Sigmoid colon (tissue), 7 donors: ENCODE measurements around the gene ANXA3. TPM values are rescaled to one million over a fixed set of nuclear protein-coding genes. Genes with fewer than 3 reads are reported as not detected.
"Not testable (repeated sequence)": the region's sequence is repeated elsewhere in the genome, so short reads cannot be mapped to it uniquely, and the experiment has no call there.

Experiments
- DNase-seq: peaks from one replicate; pipeline ENCODE4 v3.0.0-alpha.2; 2019
- H3K27ac ChIP-seq, 4 donors: fragments of 200-600 bp; sonication (generic); one replicate each; pipeline ENCODE4 v1.5.1; 2016 to 2019; ENCODE audit warnings: mild to moderate bottlenecking in 1 of 4
- H3K27me3 ChIP-seq, 3 donors: fragments of 200-600 bp; sonication (generic); one replicate each; pipeline ENCODE4 v1.5.1; 2019; ENCODE audit warnings: mild to moderate bottlenecking in 1 of 3
- H3K36me3 ChIP-seq, 4 donors: fragments of 200-600 bp; sonication (generic); one replicate each; pipeline ENCODE4 v1.5.1; 2016 to 2019
- H3K4me1 ChIP-seq, 4 donors: fragments of 200-600 bp; sonication (generic); one replicate each; pipeline ENCODE4 v1.5.1; 2017 to 2019
- H3K4me3 ChIP-seq, 4 donors: fragments of 200-600 bp; sonication (generic); one replicate each; pipeline ENCODE4 v1.5.1; 2017 to 2019; ENCODE audit warnings: mild to moderate bottlenecking in 2 of 4, moderate library complexity in 1 of 4
- H3K9me3 ChIP-seq, 4 donors: fragments of 200-600 bp in 3 of 4; sonication (generic) in 3 of 4; one replicate each; pipeline versions ENCODE4 v1.5.1 to v1.6.1; 2013 to 2019
- EP300 ChIP-seq, 4 donors: sonication (generic); formaldehyde crosslinking; IDR thresholded peaks; one replicate each; pipeline ENCODE4 v1.6.1; 2017; ENCODE audit warnings: antibody characterized with exemption in 4 of 4
- POLR2A ChIP-seq, 2 donors: fragments of 450-650 bp; IDR thresholded peaks; one replicate each; pipeline ENCODE4 v1.6.1; 2016; ENCODE audit warnings: antibody characterized with exemption in 2 of 2, mild to moderate bottlenecking in 2 of 2, moderate library complexity in 2 of 2
- POLR2AphosphoS5 ChIP-seq, 4 donors: sonication (generic); formaldehyde crosslinking; IDR thresholded peaks; one replicate each; pipeline ENCODE4 v1.6.1; 2017; ENCODE audit warnings: antibody characterized with exemption in 4 of 4
- WGBS, 2 donors: extraction: QIAGEN DNeasy Blood & Tissue Kit; methylation state at CpG; one replicate each; pipeline ENCODE4 v1.1.7; 2013; 5-methylcytosine and 5-hydroxymethylcytosine counted together
- intact Hi-C: fragments of 100-400 bp; cut with DNase I; formaldehyde crosslinking; loops from one replicate; pipeline ENCODE4 v1.15.1; 2023
- polyA plus RNA-seq, 3 donors: library from polyadenylated mRNA; stranded (reverse); fragments of 200-250 nt; gene quantifications; one replicate each; pipeline ENCODE4 v1.2.3, GENCODE V29; 2013
- total RNA-seq, 4 donors: library from RNA; depleted of rRNA; stranded (reverse); fragments of >200 nt; gene quantifications; one replicate each; pipeline ENCODE4 v1.1.0, GENCODE V29; 2016
- TF ChIP-seq, protein P1 (sequence below), 4 experiments: fragments of 450-650 bp in 3 of 4; fragments of 200-600 bp in 1 of 4; IDR thresholded peaks; one replicate each; pipeline ENCODE4 v1.5.1; 2016 to 2019; ENCODE audit warnings: antibody characterized with exemption in 4 of 4, mild to moderate bottlenecking in 3 of 4, moderate library complexity in 2 of 4
- donor health status: healthy with polysubstance abuse.
- donor health status: Bipolar disorder and iron deficiency.
- donor health status: healthy.

ANXA3 gene
- 10 to 100 TPM; 17.8 to 62.9 (median 34.3) TPM for total RNA-seq
- polyA plus RNA-seq = 100 to 1,000 TPM in 1 of 3 donors, 10 to 100 TPM in 2; 46.4 to 109 (median 48.0) TPM

DNA sequence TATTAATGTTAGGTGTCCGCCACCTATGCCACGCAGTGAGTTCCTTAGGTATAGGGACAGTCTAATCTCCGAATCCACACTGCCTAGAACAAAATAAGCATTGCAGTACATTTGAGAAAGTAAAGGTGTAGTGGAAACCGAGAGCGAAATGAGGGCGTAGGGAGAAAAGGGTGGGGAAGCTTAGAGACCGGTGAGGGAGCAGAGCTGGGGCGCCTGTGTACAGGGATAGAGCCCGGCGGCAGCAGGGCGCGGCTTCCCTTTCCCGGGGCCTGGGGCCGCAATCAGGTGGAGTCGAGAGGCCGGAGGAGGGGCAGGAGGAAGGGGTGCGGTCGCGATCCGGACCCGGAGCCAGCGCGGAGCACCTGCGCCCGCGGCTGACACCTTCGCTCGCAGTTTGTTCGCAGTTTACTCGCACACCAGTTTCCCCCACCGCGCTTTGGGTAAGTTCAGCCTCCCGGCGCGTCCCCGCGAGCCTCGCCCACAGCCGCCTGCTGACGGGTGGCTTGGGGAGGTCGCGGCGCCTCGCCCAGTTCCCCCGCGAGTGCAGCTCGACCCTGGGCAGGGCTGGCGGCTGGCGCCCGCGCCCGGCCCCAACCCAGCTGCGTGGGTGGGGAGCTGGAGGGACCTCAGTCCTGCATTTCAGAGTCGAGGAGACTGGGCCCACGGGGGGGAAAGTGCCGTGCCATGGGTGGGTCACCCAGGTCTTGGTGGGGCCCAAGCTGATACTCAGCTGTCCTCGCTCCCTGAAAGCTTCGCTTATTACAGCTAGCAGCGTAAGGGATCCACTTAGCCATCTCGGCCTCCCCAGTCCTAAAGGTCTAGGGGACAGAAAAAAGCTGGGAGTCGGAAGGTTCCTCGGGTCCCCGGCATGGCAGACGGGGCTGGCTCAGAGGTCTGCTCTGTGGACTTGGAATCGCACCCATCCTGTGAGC, at the start of gene ANXA3:
Gene ANXA3, plus strand, starts transcription at position 351 of the 932 bp plus-strand sequence. CDS start 2,704 bp downstream, outside the sequence.
- H3K4me3 ChIP-seq = peak within 1 kb of the TSS; percentile 27 to 68 (median 55)
- H3K27me3 ChIP-seq = no peaks in the 10 kb centered on the region
- WGBS, 2 donors = 2 to 7% methylated on average over 65 of the region's 65 CpGs
- H3K27ac ChIP-seq = peak within 1 kb of the TSS; percentile 60 to 86 (median 78)
- intact Hi-C loops = no loop called here
- no peak for DNase-seq
- H3K36me3 ChIP-seq = no peaks in the 10 kb centered on the region
- no peak for TF ChIP-seq POLR2A (IDR thresholded peaks at IDR 0.05)
- peak in 3 of 4 donors; percentile 21 to 37 (median 32) for TF ChIP-seq POLR2AphosphoS5 (IDR thresholded peaks at IDR 0.05)
- H3K9me3 ChIP-seq = no peaks in the 10 kb centered on the region
- peaks cover 0 to 27% (median 17%) of the 10 kb centered on the region in 4 donors for H3K4me1 ChIP-seq

DNA sequence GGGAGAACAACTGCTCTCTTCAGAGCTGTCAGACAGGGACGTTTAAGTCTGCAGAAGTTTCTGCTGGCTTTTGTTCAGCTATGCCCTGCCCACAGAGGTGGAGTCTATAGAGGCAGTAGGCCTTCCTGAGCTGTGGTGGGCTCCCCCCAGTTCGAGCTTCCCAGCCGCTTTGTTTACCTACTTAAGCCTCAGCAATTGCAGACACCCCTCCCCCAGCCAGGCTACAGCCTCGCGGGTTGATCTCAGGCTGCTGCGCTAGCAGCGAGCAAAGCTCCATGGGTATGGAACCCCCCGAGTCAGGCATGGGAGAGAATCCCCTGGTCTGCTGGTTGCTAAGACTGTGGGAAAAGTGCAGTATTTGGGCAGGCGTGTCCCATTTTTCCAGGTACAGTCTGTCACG, 45.3 kb upstream of the ANXA3 start:
- H3K27ac ChIP-seq, H3K9me3 ChIP-seq, H3K4me1 ChIP-seq, H3K27me3 ChIP-seq, H3K36me3 ChIP-seq, H3K4me3 ChIP-seq, DNase-seq, intact Hi-C loops: not testable (repeated sequence)
- 74 to 75% methylated on average over 10 of the region's 10 CpGs for WGBS, 2 donors

GRCh38 chr4:78509043-78509442, 42.5 kb upstream of the ANXA3 start:
- WGBS, 2 donors = 80 to 91% methylated on average over 2 of the region's 2 CpGs
- Histone ChIP-seq H3K36me3 (peaks cover 0 to 10% (median 0%) of the 10 kb centered on the region in 4 donors), H3K27me3 (no peaks in the 10 kb centered on the region), H3K4me3 (no peak overlapping the region), H3K27ac (no peak overlapping the region), H3K4me1 (no peaks in the 10 kb centered on the region), H3K9me3 (no peaks in the 10 kb centered on the region)
- no peak for DNase-seq
- TF ChIP-seq POLR2A (IDR thresholded peaks at IDR 0.05) (no peak), POLR2AphosphoS5 (IDR thresholded peaks at IDR 0.05) (no peak), EP300 (IDR thresholded peaks at IDR 0.05) (no peak)
- TF ChIP-seq, protein P1, sequence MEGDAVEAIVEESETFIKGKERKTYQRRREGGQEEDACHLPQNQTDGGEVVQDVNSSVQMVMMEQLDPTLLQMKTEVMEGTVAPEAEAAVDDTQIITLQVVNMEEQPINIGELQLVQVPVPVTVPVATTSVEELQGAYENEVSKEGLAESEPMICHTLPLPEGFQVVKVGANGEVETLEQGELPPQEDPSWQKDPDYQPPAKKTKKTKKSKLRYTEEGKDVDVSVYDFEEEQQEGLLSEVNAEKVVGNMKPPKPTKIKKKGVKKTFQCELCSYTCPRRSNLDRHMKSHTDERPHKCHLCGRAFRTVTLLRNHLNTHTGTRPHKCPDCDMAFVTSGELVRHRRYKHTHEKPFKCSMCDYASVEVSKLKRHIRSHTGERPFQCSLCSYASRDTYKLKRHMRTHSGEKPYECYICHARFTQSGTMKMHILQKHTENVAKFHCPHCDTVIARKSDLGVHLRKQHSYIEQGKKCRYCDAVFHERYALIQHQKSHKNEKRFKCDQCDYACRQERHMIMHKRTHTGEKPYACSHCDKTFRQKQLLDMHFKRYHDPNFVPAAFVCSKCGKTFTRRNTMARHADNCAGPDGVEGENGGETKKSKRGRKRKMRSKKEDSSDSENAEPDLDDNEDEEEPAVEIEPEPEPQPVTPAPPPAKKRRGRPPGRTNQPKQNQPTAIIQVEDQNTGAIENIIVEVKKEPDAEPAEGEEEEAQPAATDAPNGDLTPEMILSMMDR (IDR thresholded peaks at IDR 0.05) = no peak
- intact Hi-C loops = no loop called here

DNA sequence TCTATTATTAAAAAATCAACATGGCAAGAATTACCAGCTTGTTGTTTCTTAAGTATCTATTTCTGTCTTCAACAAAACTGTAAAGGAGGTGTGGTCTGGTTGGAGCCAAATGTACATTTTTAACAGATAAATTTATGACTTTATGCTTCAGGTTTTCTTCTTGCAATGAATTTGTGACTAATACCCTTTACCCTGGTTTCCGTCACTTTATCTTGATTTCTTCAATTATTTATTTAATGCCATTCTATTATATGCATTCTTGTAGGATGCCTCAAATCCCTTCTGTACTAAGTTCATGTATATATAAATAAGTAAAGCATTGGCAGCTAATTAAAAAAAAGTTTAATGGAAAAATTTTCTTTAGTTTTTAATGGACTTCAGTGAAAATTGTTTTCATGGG, 41.5 kb upstream of the ANXA3 start:
- no peak for DNase-seq
- no peaks in the 10 kb centered on the region for H3K4me1 ChIP-seq
- H3K4me3 ChIP-seq = no peak overlapping the region
- H3K9me3 ChIP-seq = no peaks in the 10 kb centered on the region
- 67 to 91% methylated on average over 1 of the region's 1 CpG for WGBS, 2 donors
- TF ChIP-seq POLR2A (IDR thresholded peaks at IDR 0.05) (no peak), POLR2AphosphoS5 (IDR thresholded peaks at IDR 0.05) (no peak), EP300 (IDR thresholded peaks at IDR 0.05) (no peak)
- TF ChIP-seq, protein P1 (IDR thresholded peaks at IDR 0.05) = no peak
- no peak overlapping the region for H3K27ac ChIP-seq
- H3K27me3 ChIP-seq = no peaks in the 10 kb centered on the region
- H3K36me3 ChIP-seq = peaks cover 0 to 10% (median 0%) of the 10 kb centered on the region in 4 donors
- intact Hi-C loops = loop anchor here (10.0 kb wide), 1 partner anchor 455 kb away; the partner anchor contains the start of gene FRAS1

DNA sequence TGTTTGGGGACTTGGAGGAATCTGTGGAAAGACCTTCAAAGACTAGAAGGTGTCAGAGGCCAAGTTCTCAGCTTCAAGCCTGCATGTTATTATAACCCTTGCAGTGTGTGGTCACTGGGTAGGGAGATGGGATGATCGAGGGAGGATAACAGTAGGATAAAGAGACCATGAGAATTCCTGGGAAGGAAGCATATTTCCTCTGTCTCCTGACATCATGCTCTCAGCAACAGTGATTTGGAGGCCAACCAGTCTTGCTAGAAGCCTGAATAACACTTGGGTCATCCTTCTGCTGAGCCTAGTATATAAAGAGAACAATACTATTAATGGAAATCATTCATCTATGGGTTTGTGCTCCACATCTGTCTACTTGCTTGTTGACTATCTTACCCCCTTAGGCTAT, 40.9 kb upstream of the ANXA3 start:
- H3K4me3 ChIP-seq = no peak overlapping the region
- intact Hi-C loops = loop anchor here (10.0 kb wide), 1 partner anchor 456 kb away; the partner anchor contains the start of gene FRAS1
- no peak overlapping the region for H3K27ac ChIP-seq
- no peaks in the 10 kb centered on the region for H3K9me3 ChIP-seq
- 47 to 78% methylated on average over 1 of the region's 1 CpG for WGBS, 2 donors
- TF ChIP-seq POLR2AphosphoS5 (IDR thresholded peaks at IDR 0.05) (no peak), POLR2A (IDR thresholded peaks at IDR 0.05) (no peak), EP300 (IDR thresholded peaks at IDR 0.05) (no peak)
- TF ChIP-seq, protein P1 (IDR thresholded peaks at IDR 0.05) = no peak
- no peaks in the 10 kb centered on the region for H3K4me1 ChIP-seq
- H3K27me3 ChIP-seq = no peaks in the 10 kb centered on the region
- H3K36me3 ChIP-seq = peaks cover 0 to 10% (median 0%) of the 10 kb centered on the region in 4 donors
- no peak for DNase-seq
